GDM1 (cell line): ENCODE measurements around the gene STK11.

Experiments used
- DNase-seq: peaks from one replicate; lab custom pipeline; 2025; lab: John Stamatoyannopoulos, UW

STK11 gene

DNA sequence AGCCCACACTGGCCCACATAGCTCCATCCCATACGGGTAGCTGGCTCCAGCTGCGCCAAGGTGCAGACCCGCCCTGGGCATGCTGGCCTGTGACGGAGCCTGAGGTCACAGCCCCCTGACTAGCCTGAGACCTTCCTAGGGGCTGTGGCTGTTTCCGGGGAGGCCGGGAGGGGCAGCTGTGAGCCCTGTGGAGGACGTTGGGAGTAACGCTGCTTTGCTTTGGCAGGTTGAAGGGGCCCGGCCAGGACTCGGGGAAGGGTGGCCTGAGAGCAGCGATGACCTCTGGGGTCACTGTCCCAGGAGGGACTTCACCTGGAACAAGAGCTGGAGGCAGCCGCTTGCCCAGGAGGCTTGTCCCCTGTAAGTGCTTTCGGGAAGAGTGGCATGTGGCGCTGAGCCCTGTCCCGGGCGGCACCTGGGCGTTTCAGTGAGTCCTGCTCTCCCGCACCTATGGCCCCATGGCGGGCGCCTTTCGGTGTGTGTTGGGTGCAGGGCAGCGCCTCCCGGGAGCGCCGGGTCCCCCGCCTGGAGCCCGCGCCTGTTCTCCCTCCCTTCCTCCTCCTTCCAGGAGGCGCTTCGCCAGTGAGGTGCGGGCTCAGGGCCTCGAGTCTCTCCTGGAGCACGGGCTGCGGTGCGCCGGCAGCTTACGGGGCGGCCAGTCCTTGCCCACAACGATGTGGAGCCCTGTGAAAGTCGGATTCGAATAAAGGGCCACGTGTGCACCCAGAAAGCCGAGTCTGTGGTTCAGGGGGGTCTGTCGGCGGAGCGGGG lies 68.7 kb downstream of the STK11 start:
- DNase-seq = no peak

DNA sequence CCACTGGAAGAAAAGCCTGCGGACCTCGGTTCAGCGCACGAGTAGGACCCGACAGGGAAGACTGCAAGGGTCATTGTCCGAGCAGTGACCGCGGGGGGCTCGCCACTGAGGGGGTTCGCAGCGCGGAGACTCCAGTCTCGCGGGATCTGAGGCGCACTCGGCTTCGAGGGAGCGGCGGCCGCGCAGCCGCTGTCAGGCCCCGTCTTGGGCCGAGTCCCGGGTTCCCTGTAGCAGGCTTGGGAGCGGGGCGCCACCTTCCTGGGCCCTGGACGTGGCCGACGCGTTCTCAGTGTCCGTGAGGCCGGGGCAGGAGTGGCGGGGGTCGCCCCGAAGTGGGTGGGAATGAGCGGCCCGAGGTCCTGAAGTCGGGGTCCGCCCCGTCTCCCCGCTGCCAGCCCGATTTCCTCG lies 69.3 kb downstream of the STK11 start:
- no peak for DNase-seq

DNA sequence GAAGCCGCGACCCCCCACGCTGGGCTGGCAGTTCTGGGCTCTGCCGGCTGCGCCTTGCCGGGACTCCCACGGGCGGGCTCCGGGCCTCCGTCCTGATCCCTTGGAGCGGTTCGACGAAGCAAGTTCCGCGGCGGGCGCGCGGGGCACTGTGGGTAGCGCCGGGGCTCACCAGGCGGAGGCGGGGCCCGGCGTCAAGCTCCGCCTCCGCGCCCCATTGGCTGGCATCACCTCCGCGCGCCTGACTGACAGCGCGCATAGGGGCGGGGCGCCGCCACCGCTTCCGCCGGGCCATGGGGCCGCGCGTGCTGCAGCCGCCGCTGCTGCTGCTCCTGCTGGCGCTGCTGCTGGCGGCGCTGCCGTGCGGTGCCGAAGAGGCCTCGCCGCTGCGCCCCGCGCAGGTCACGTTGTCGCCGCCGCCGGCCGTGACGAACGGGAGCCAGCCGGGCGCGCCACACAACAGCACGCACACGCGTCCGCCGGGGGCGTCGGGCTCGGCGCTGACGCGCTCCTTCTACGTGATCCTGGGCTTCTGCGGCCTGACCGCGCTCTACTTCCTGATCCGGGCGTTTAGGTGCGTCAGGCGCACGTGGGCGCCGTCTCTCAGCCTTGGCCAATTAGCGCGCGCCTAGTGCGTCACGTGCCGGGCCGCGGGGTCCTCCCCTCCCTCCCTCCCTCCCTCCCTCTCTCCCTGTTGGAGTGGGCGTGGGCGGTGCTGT lies 69.8 kb downstream of the STK11 start, which contains the start of gene FAM174C:
Gene FAM174C (plus strand): TSS at position 271 of the 716 bp plus-strand sequence. CDS start 20 bp downstream, at position 291.
- peak; percentile 94 for DNase-seq

DNA sequence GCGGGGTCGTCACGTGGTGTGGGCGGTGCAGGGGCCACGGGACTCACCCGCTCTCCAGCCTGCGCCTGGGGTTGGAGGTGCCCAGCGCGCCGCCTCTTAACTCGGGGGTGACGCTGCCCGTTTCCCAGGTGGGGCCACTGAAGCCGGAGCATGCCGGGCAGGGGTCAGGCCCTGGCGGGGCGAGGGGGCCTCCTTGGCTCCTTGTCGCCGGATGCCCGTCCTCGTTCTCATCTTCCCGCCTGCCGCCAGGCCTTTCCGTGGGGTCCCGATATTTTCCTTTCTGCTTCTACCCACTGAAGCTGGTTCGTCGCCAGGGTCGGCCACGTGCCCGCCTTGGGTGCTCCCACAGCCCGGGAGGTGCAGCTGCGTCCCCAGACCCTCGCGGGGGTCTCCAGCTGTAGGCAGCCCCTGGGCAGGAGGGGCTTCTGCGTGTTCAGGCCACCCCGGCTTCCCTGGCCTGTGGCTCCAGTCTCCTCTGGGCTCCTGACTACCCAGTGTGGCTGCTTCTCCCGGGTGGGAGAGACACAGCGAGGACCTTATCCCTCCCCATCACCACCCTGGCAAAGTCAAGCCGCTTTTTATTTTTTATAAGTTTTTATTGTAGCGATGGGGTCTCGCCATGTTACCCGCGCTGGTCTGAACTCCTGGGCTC lies 70.5 kb downstream of the STK11 start:
- no peak for DNase-seq

DNA sequence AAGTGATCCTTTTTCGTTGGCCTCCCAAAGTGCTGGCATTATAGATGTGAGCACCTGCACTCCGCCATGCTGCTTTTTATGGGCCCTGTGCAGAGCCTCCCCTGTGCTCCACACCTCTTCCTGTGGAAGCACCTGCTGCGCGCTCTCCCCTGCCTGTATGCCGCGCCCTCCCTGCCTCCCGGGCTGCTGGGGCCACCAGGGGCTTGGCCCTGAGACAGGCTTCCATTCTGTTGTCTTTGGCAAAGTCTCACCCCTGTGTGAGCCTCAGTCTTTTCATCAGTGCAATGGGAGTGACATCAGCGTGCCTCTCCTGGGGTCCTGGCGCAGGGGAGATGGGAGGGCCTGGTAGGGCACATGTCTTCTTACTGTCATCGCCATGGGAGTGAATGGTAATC lies 71.0 kb downstream of the STK11 start:
- no peak for DNase-seq

DNA sequence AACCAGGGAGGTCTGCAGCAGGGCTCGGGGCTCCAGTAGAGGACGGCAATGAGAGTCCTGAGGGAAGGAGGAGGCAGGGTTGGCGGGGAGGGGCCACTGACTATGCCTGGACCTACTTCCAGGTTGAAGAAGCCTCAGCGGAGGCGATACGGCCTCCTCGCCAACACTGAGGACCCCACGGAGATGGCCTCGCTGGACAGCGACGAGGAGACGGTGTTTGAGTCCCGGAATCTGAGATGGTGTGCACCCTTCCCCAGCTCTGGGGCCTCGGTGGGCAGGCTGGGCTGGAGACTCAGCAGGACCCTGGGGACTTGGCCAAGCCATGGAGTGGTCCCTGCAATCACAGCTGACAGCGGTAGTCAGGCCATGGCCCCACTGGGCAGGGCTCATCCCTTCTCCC lies 71.5 kb downstream of the STK11 start:
- DNase-seq = no peak
